Stimulated activated CD4-positive, alpha-beta T cell treated with anti-CD3 and anti-CD28 coated beads, Interleukin-15, amount 100 ng/mL, for 48 hours (primary cell): ENCODE results near the gene MRPL54.
"Not testable (repeated sequence)": the region's sequence is repeated elsewhere in the genome, so short reads cannot be mapped to it uniquely, and the experiment has no call there.

Experiments used
- DNase-seq, 2 donors: peaks; one replicate each; pipeline ENCODE4 v3.0.0-alpha.2; 2020; ENCODE audit warnings: low read depth in 2 of 2

Gene MRPL54

GRCh38 chr19:3809881-3810707 is 47.6 kb downstream of the MRPL54 start:
- DNase-seq: no peak

- no peak for DNase-seq
Observed at GRCh38 chr19:3810708-3811355, 48.4 kb downstream of the MRPL54 start.

GRCh38 chr19:3813473-3814392 is 51.3 kb downstream of the MRPL54 start:
- no peak for DNase-seq

GRCh38 chr19:3814648-3815047 is 52.2 kb downstream of the MRPL54 start:
- no peak for DNase-seq

- DNase-seq: not testable (repeated sequence)
Observed at GRCh38 chr19:3816148-3816547, 53.7 kb downstream of the MRPL54 start.

- DNase-seq: no peak
Observed at GRCh38 chr19:3816566-3817218, 54.2 kb downstream of the MRPL54 start.
